ENCODE data around the gene ISCA2.

ISCA2 gene

DNA sequence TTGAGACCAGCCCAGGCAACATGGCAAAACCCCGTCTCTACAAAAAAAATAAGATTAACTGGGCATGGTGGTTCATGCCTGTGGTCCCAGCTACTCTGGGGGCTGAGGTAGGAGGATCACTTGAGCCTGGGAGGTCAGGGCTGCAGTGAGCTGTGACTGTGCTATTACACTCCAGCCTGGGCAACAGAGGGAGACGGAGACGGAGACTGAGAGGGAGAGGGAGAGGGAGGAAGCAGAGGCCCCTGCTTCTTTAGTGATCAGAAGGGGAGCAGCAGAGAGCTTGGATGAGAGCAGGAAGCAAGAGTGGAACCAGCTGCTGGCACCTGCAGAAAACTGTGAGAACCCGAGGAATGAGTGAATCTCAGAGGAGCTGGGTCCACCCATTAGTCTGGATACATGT lies 45.9 kb downstream of the ISCA2 start:
- Histone ChIP-seq H3K23ac (ENCODE audit: low read length) (no peak overlapping the region), H2AK5ac (ENCODE audit: low read length) (no peak overlapping the region), H3K14ac (ENCODE audit: low read length) (no peak overlapping the region), H3K79me1 (ENCODE audit: low read length) (no peaks in the 10 kb centered on the region), H3K4me1 (ENCODE audit: control insufficient read depth in 1 of 2, insufficient read depth in 2 of 2, low read length in 2 of 2) (no peaks in the 10 kb centered on the region), H3K79me2 (ENCODE audit: control insufficient read depth, insufficient read depth, low read length, poor library complexity) (no peaks in the 10 kb centered on the region), H2BK5ac (ENCODE audit: low read depth, low read length, poor library complexity) (no peak overlapping the region), H3K4me2 (ENCODE audit: low read length) (no peak overlapping the region), H3K27me3 (ENCODE audit: insufficient read depth, low read length) (no peaks in the 10 kb centered on the region), H3K4me3 (ENCODE audit: low read depth, low read length) (no peak overlapping the region), H3K9me3 (ENCODE audit: insufficient read depth, low read depth, low read length) (no peaks in the 10 kb centered on the region), H3K4ac (ENCODE audit: low read depth, low read length) (no peak overlapping the region), H3K9ac (ENCODE audit: low read length) (no peak overlapping the region), H2AFZ (ENCODE audit: insufficient read depth, low read length, poor library complexity) (no peak overlapping the region), H4K91ac (ENCODE audit: low read depth, low read length) (no peak overlapping the region), H2BK12ac (ENCODE audit: low read length) (no peak overlapping the region), H3K27ac (ENCODE audit: low read depth, low read length) (no peak overlapping the region), H4K12ac (ENCODE audit: low read depth, low read length) (no peak overlapping the region), H4K8ac (ENCODE audit: low read depth, low read length) (no peak overlapping the region), H2BK120ac (ENCODE audit: insufficient read depth, low read length, poor library complexity) (no peak overlapping the region), H3K18ac (ENCODE audit: low read length) (no peak overlapping the region), H3K36me3 (ENCODE audit: control insufficient read depth in 1 of 2, insufficient read depth in 2 of 2, low read length in 2 of 2) (no peaks in the 10 kb centered on the region)
- DNase-seq: no peak
- no CpG with 5 or more reads among the region's 4 CpGs for WGBS (ENCODE audit: extremely low coverage, insufficient coverage, insufficient read length)

DNA sequence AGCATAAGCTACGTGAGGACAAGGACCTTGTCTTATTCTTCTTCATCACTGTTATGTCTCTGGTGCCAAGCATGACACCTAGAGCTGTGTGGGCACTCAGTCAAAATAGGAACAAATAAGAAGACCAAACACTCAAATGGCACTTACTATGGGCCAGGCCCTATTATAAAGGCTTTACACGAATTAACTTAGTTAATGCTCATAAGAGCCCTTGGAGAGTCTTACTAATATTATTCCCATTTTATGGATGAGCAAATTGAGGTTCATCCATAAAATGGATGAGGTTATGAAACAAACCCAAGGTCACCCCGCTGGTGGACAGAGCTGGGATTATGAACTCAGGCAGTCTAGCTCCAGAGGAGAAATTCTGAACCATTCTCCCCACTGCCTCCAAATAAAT lies 47.7 kb downstream of the ISCA2 start:
- WGBS (ENCODE audit: extremely low coverage, insufficient coverage, insufficient read length): no CpG with 5 or more reads among the region's 3 CpGs
- H3K14ac ChIP-seq (ENCODE audit: low read length): no peak overlapping the region
- no peak overlapping the region for H2BK5ac ChIP-seq (ENCODE audit: low read depth, low read length, poor library complexity)
- no peak overlapping the region for H3K4ac ChIP-seq (ENCODE audit: low read depth, low read length)
- DNase-seq: no peak
- H2BK120ac ChIP-seq (ENCODE audit: insufficient read depth, low read length, poor library complexity): no peak overlapping the region
- H3K9me3 ChIP-seq (ENCODE audit: insufficient read depth, low read depth, low read length): no peaks in the 10 kb centered on the region
- no peak overlapping the region for H3K18ac ChIP-seq (ENCODE audit: low read length)
- H3K4me3 ChIP-seq (ENCODE audit: low read depth, low read length): no peak overlapping the region
- no peak overlapping the region for H3K27ac ChIP-seq (ENCODE audit: low read depth, low read length)
- H3K4me1 ChIP-seq (ENCODE audit: control insufficient read depth in 1 of 2, insufficient read depth in 2 of 2, low read length in 2 of 2): no peaks in the 10 kb centered on the region
- no peak overlapping the region for H2AFZ ChIP-seq (ENCODE audit: insufficient read depth, low read length, poor library complexity)
- H4K8ac ChIP-seq (ENCODE audit: low read depth, low read length): no peak overlapping the region
- H3K4me2 ChIP-seq (ENCODE audit: low read length): no peak overlapping the region
- H3K9ac ChIP-seq (ENCODE audit: low read length): no peak overlapping the region
- H3K23ac ChIP-seq (ENCODE audit: low read length): no peak overlapping the region
- no peaks in the 10 kb centered on the region for H3K79me2 ChIP-seq (ENCODE audit: control insufficient read depth, insufficient read depth, low read length, poor library complexity)
- H4K12ac ChIP-seq (ENCODE audit: low read depth, low read length): no peak overlapping the region
- no peaks in the 10 kb centered on the region for H3K79me1 ChIP-seq (ENCODE audit: low read length)
- no peak overlapping the region for H2BK12ac ChIP-seq (ENCODE audit: low read length)
- H3K27me3 ChIP-seq (ENCODE audit: insufficient read depth, low read length): no peaks in the 10 kb centered on the region
- no peaks in the 10 kb centered on the region for H3K36me3 ChIP-seq (ENCODE audit: control insufficient read depth in 1 of 2, insufficient read depth in 2 of 2, low read length in 2 of 2)
- no peak overlapping the region for H4K91ac ChIP-seq (ENCODE audit: low read depth, low read length)
- H2AK5ac ChIP-seq (ENCODE audit: low read length): no peak overlapping the region

GRCh38 chr14:74542056-74542685 lies 48.6 kb downstream of the ISCA2 start:
- H4K91ac ChIP-seq (ENCODE audit: low read depth, low read length): no peak overlapping the region
- H4K12ac ChIP-seq (ENCODE audit: low read depth, low read length): no peak overlapping the region
- whole genome bisulfite sequencing (ENCODE audit: extremely low coverage, insufficient coverage, insufficient read length): no CpG with 5 or more reads among the region's 10 CpGs
- no peak overlapping the region for H3K14ac ChIP-seq (ENCODE audit: low read length)
- no peak overlapping the region for H2AK5ac ChIP-seq (ENCODE audit: low read length)
- H3K4me3 ChIP-seq (ENCODE audit: low read depth, low read length): no peak overlapping the region
- DNase-seq: no peak
- H2BK5ac ChIP-seq (ENCODE audit: low read depth, low read length, poor library complexity): no peak overlapping the region
- H3K36me3 ChIP-seq (ENCODE audit: control insufficient read depth in 1 of 2, insufficient read depth in 2 of 2, low read length in 2 of 2): no peaks in the 10 kb centered on the region
- H3K4me2 ChIP-seq (ENCODE audit: low read length): no peak overlapping the region
- no peak overlapping the region for H2BK12ac ChIP-seq (ENCODE audit: low read length)
- no peak overlapping the region for H2BK120ac ChIP-seq (ENCODE audit: insufficient read depth, low read length, poor library complexity)
- H4K8ac ChIP-seq (ENCODE audit: low read depth, low read length): no peak overlapping the region
- no peak overlapping the region for H3K23ac ChIP-seq (ENCODE audit: low read length)
- H3K27me3 ChIP-seq (ENCODE audit: insufficient read depth, low read length): no peaks in the 10 kb centered on the region
- H3K79me1 ChIP-seq (ENCODE audit: low read length): no peaks in the 10 kb centered on the region
- no peaks in the 10 kb centered on the region for H3K4me1 ChIP-seq (ENCODE audit: control insufficient read depth in 1 of 2, insufficient read depth in 2 of 2, low read length in 2 of 2)
- H3K79me2 ChIP-seq (ENCODE audit: control insufficient read depth, insufficient read depth, low read length, poor library complexity): no peaks in the 10 kb centered on the region
- no peak overlapping the region for H3K4ac ChIP-seq (ENCODE audit: low read depth, low read length)
- no peak overlapping the region for H3K27ac ChIP-seq (ENCODE audit: low read depth, low read length)
- H3K9me3 ChIP-seq (ENCODE audit: insufficient read depth, low read depth, low read length): no peaks in the 10 kb centered on the region
- H3K9ac ChIP-seq (ENCODE audit: low read length): no peak overlapping the region
- no peak overlapping the region for H2AFZ ChIP-seq (ENCODE audit: insufficient read depth, low read length, poor library complexity)
- H3K18ac ChIP-seq (ENCODE audit: low read length): no peak overlapping the region

GRCh38 chr14:74543771-74544438 lies 50.3 kb downstream of the ISCA2 start:
- H3K79me2 ChIP-seq (ENCODE audit: control insufficient read depth, insufficient read depth, low read length, poor library complexity): no peaks in the 10 kb centered on the region
- no peak overlapping the region for H3K14ac ChIP-seq (ENCODE audit: low read length)
- H3K23ac ChIP-seq (ENCODE audit: low read length): no peak overlapping the region
- H3K4me2 ChIP-seq (ENCODE audit: low read length): no peak overlapping the region
- H4K12ac ChIP-seq (ENCODE audit: low read depth, low read length): no peak overlapping the region
- no peaks in the 10 kb centered on the region for H3K79me1 ChIP-seq (ENCODE audit: low read length)
- H2AK5ac ChIP-seq (ENCODE audit: low read length): no peak overlapping the region
- H4K91ac ChIP-seq (ENCODE audit: low read depth, low read length): no peak overlapping the region
- H3K27ac ChIP-seq (ENCODE audit: low read depth, low read length): no peak overlapping the region
- H2BK5ac ChIP-seq (ENCODE audit: low read depth, low read length, poor library complexity): no peak overlapping the region
- whole genome bisulfite sequencing (ENCODE audit: extremely low coverage, insufficient coverage, insufficient read length): no CpG with 5 or more reads among the region's 5 CpGs
- DNase-seq: no peak
- no peak overlapping the region for H2BK12ac ChIP-seq (ENCODE audit: low read length)
- no peak overlapping the region for H3K4me3 ChIP-seq (ENCODE audit: low read depth, low read length)
- H3K36me3 ChIP-seq (ENCODE audit: control insufficient read depth in 1 of 2, insufficient read depth in 2 of 2, low read length in 2 of 2): no peaks in the 10 kb centered on the region
- H3K9ac ChIP-seq (ENCODE audit: low read length): no peak overlapping the region
- no peak overlapping the region for H3K18ac ChIP-seq (ENCODE audit: low read length)
- no peaks in the 10 kb centered on the region for H3K9me3 ChIP-seq (ENCODE audit: insufficient read depth, low read depth, low read length)
- no peak overlapping the region for H2AFZ ChIP-seq (ENCODE audit: insufficient read depth, low read length, poor library complexity)
- H3K4ac ChIP-seq (ENCODE audit: low read depth, low read length): no peak overlapping the region
- no peaks in the 10 kb centered on the region for H3K27me3 ChIP-seq (ENCODE audit: insufficient read depth, low read length)
- no peak overlapping the region for H2BK120ac ChIP-seq (ENCODE audit: insufficient read depth, low read length, poor library complexity)
- H4K8ac ChIP-seq (ENCODE audit: low read depth, low read length): no peak overlapping the region
- no peaks in the 10 kb centered on the region for H3K4me1 ChIP-seq (ENCODE audit: control insufficient read depth in 1 of 2, insufficient read depth in 2 of 2, low read length in 2 of 2)
